ENCODE measurements around the gene BRD7. TPM values are rescaled to one million over a fixed set of nuclear protein-coding genes. Genes with fewer than 3 reads are reported as not detected.

BRD7 gene
- total and polyA plus RNA-seq, 10 donors: 39.2 to 69.7 (median 53.4) TPM

GRCh38 chr16:50267151-50267631 lies 101.6 kb downstream of the BRD7 start:
- H3K4me3 ChIP-seq: peak overlapping the region; percentile 29 to 68 (median 50)
- H3K4me1 ChIP-seq: peaks cover 36 to 83% (median 73%) of the 10 kb centered on the region in 6 donors
- TF ChIP-seq POLR2AphosphoS5 (IDR thresholded peaks at IDR 0.05): no peak
- TF ChIP-seq POLR2A (IDR thresholded peaks at IDR 0.05): no peak
- TF ChIP-seq, protein P1, sequence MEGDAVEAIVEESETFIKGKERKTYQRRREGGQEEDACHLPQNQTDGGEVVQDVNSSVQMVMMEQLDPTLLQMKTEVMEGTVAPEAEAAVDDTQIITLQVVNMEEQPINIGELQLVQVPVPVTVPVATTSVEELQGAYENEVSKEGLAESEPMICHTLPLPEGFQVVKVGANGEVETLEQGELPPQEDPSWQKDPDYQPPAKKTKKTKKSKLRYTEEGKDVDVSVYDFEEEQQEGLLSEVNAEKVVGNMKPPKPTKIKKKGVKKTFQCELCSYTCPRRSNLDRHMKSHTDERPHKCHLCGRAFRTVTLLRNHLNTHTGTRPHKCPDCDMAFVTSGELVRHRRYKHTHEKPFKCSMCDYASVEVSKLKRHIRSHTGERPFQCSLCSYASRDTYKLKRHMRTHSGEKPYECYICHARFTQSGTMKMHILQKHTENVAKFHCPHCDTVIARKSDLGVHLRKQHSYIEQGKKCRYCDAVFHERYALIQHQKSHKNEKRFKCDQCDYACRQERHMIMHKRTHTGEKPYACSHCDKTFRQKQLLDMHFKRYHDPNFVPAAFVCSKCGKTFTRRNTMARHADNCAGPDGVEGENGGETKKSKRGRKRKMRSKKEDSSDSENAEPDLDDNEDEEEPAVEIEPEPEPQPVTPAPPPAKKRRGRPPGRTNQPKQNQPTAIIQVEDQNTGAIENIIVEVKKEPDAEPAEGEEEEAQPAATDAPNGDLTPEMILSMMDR (IDR thresholded peaks at IDR 0.05 in 8 of 11, conservative IDR thresholded peaks at IDR 0.05 in 3 of 11): no peak
- DNase-seq: peak; percentile 82
- peak overlapping the region; percentile 68 to 97 (median 84) for H3K27ac ChIP-seq
- peaks cover 0 to 6% (median 0%) of the 10 kb centered on the region in 6 donors for H3K36me3 ChIP-seq
- no peaks in the 10 kb centered on the region for H3K9me3 ChIP-seq
- no peaks in the 10 kb centered on the region for H3K27me3 ChIP-seq (replicated peaks in 1 of 7)
- intact Hi-C loops (cut with DNase I; ENCODE audit: low total_unique reads): no loop called here
- WGBS, 5 donors: 49 to 61% (median 54%) methylated on average over 8 of the region's 8 CpGs

DNA sequence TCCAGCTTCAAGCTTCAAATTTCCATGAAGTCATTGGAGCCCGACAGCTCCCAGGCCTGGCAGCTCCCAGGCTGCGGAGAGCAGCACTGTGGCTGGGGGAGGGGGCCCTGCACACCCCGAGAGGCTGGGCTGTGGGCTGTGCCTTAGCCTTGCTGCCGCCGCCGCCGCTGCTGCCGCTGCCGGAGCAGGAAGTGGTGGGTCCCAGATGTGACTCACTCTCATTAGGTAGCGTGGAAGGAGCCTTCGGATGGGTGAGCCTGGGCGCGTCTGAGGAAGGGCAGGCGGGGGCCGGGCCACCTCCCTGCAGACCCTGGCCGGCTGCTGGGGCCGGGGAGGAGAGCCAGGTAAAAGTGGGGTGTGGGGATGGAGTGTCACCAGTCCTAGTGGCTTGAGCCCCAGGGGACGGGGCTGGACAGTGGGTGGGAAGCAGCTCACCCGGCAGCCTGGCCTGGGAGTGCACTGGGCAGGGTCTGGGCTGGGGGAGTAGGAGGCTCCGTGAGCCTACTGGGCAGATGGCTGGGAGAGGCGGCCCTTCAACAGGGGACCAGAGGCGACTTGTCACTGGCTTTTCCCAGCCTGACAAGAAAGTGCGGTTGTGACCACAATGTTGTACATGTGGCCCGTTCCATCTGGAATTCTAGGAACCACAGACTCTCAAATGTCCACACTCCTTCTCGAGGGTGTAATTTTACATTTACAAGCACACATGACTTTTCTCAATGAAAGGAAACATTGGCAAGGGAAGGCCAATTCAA lies 102.3 kb downstream of the BRD7 start, which contains the start of gene ADCY7:
Gene ADCY7, plus strand, starts transcription at position 215 of the 755 bp plus-strand sequence. CDS start 21,629 bp downstream, outside the sequence.
- TF ChIP-seq, protein P1 (IDR thresholded peaks at IDR 0.05 in 8 of 11, conservative IDR thresholded peaks at IDR 0.05 in 3 of 11): no peak
- TF ChIP-seq POLR2AphosphoS5 (IDR thresholded peaks at IDR 0.05): peak; percentile 80 to 88 (median 87)
- TF ChIP-seq POLR2A (IDR thresholded peaks at IDR 0.05): no peak
- Histone ChIP-seq H3K27me3 (replicated peaks in 1 of 7) (no peaks in the 10 kb centered on the region), H3K36me3 (peaks cover 0 to 6% (median 0%) of the 10 kb centered on the region in 6 donors), H3K4me1 (peaks cover 32 to 83% (median 69%) of the 10 kb centered on the region in 6 donors), H3K4me3 (peak within 1 kb of the TSS; percentile 29 to 68 (median 50)), H3K27ac (peak within 1 kb of the TSS; percentile 68 to 97 (median 84)), H3K9me3 (no peaks in the 10 kb centered on the region)
- intact Hi-C loops (cut with DNase I; ENCODE audit: low total_unique reads): no loop called here
- peak; percentile 96 for DNase-seq
- WGBS, 5 donors: 10 to 16% (median 10%) methylated on average over 23 to 25 of the region's 25 CpGs

Small RNA genes within 50 kb of the gene (microRNA-seq; reads per million reads assigned to microRNA genes)
- gene MIR6771: 0.28 to 0.36 (median 0.35) reads per million in 3 donors

Small RNA genes within 50 kb of the gene (small RNA-seq; reads per million reads assigned to genes)
- gene MIR6771: 0 reads per million in 4 donors

Other genes with a start within 250 kb of the BRD7 start
- 10 to 100 TPM; 11.3 to 16.4 (median 13.0) TPM for gene TENT4B, start 215.7 kb downstream of the BRD7 start, total RNA-seq
- 1 to 10 TPM; 4.2 to 5.4 (median 4.6) TPM for gene TENT4B, start 215.7 kb downstream of the BRD7 start, polyA plus RNA-seq
- gene ADCY7, start 102.4 kb downstream of the BRD7 start, total RNA-seq: 100 to 1,000 TPM in 5 of 7 donors, 10 to 100 TPM in 2; 68.6 to 158 (median 126) TPM
- 10 to 100 TPM in 2 of 3 donors, 1 to 10 TPM in 1; 9.8 to 32.3 (median 16.3) TPM for gene ADCY7, start 102.4 kb downstream of the BRD7 start, polyA plus RNA-seq
- 10 to 100 TPM in 1 of 7 donors, 1 to 10 TPM in 6; 1.7 to 15.2 (median 7.0) TPM for gene NKD1, start 179.4 kb upstream of the BRD7 start, total RNA-seq
- under 1 TPM; 0.11 to 0.74 (median 0.38) TPM for gene NKD1, start 179.4 kb upstream of the BRD7 start, polyA plus RNA-seq